IPS-15b (cell line): ENCODE results near the gene NTRK1.

Experiments used
- H3K27me3 ChIP-seq: one replicate; pipeline ENCODE4 v1.6.1; 2013; ENCODE audit warnings: low read length; ENCODE audit not compliant: control insufficient read depth, insufficient read depth
- H3K36me3 ChIP-seq: one replicate; pipeline ENCODE4 v1.6.1; 2013; ENCODE audit warnings: low read length; ENCODE audit not compliant: control insufficient read depth, insufficient read depth
- H3K4me1 ChIP-seq: one replicate; pipeline ENCODE4 v1.6.1; 2013; ENCODE audit warnings: mild to moderate bottlenecking, low read length; ENCODE audit not compliant: control insufficient read depth, insufficient read depth
- H3K4me3 ChIP-seq: one replicate; pipeline ENCODE4 v1.5.1; 2013; ENCODE audit warnings: low read depth, low read length
- H3K9ac ChIP-seq: one replicate; pipeline ENCODE4 v1.6.1; 2013; ENCODE audit warnings: low read depth, mild to moderate bottlenecking, low read length
- H3K9me3 ChIP-seq: one replicate; pipeline ENCODE4 v1.6.1; 2013; ENCODE audit warnings: mild to moderate bottlenecking, low read length; ENCODE audit not compliant: control insufficient read depth, insufficient read depth

NTRK1 gene

DNA sequence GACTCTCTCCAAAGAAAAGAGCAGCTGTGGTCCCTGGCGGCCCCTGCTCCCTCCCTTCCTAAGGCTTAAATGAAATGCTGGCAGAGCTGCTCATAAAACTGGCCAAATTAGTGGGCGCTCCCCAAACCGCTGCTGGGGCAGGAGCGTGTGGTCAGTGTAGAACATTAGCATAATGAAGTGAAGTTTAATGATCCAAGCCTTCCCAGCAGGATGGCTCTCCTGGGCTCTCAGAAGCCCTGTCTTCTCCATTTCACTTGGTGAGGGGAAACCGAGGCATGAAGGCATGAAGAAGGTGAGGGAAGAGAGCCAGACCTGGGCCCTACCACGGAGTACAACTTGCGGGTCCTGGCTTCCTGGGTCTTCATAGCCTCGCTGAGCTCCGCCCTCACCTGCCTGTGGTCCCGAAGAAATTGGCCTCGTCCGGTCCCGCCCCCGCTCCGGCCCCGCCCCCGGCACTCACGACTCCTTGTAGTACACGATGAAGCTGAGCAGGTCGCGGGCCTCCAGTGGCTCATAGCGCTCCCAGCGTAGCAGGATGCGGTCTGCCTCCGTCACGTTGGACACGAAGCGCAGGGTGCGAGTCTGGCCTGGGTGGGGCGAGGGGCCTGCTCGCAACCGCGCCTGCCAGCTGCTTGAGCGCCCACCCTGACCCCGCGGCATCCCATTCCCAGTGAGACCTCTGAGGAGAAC is 12.1 kb upstream of the NTRK1 start:
- Histone ChIP-seq H3K4me1 (peaks cover 6% of the 10 kb centered on the region), H3K36me3 (no peaks in the 10 kb centered on the region), H3K9ac (no peak overlapping the region), H3K4me3 (peak overlapping the region; percentile 52), H3K9me3 (no peaks in the 10 kb centered on the region), H3K27me3 (peaks cover 98% of the 10 kb centered on the region)

DNA sequence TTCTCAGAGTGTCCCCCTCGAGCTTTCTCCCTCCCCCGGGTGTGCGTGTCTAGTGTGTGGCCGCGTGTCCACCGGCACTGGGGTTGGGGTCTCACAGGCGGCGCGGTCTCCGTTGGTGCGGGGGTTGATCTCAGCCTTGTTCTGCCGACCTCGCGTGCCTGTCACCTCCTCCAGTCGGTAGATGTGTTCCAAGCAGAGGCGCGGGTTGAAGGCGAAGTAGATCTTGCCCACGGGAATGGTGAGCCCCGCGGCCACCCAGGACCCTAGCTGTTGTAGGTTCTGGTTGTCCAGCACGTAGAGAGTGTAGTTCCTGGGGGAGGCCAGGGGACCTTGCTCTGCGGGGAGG is 11.5 kb upstream of the NTRK1 start:
- Histone ChIP-seq H3K4me3 (peak overlapping the region; percentile 52), H3K9me3 (no peaks in the 10 kb centered on the region), H3K27me3 (peaks cover 98% of the 10 kb centered on the region), H3K9ac (no peak overlapping the region), H3K4me1 (peaks cover 6% of the 10 kb centered on the region), H3K36me3 (no peaks in the 10 kb centered on the region)

DNA sequence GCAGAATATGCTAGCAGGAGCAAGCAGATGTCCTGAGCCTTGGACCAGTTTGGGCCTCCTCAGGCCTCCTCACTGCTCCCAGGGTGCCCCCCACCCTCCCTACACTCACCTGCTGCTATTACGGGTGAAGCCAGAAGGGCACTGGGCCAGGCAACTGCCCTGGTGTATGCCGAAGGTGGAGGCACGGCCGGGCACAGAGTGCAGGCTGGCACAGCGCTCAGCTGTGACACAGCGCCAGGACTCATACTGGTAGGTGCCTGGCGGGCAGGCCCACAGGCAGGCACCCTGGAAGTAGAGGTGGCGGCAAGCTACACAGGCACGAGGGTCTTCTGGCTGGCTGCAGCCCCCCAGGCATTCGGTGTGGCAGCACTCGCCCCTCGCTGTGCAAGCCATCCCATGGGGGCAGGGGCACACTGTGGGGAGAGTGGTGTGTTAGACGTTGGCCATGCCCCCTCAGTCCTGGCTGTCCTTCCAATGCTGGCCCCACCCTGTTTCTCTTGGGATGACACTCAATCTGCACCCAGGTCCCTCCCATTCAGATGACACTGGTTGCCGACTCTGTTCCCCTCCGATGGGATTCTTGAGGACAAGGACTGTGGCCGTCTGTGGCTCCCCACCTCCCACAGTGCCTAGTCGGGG is 8.8 kb upstream of the NTRK1 start:
- Histone ChIP-seq H3K4me3 (no peak overlapping the region), H3K4me1 (peaks cover 3% of the 10 kb centered on the region), H3K9ac (no peak overlapping the region), H3K27me3 (peaks cover 92% of the 10 kb centered on the region), H3K36me3 (no peaks in the 10 kb centered on the region), H3K9me3 (no peaks in the 10 kb centered on the region)

DNA sequence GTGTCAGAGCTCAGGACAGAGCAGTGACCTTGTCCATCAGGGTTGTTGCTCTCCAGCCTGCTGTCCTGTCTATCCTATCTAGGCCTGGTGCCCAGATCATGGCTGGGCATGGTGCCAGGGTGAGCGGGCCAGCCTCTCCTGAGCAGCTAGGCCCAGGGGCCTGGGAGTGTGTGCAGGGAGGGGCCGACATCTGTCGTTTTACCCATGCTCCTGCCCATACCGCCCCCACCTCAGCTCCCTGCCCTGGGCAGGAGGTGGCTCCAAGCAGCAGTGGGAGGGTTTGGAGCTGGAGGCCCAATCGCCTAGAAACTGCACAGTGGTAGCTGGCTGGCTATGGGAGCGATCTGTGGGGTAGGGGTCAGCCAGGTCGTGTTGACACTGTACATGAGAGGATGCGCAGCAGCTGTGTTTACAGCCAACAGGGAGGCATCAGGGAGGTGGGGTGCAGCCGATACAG is 8.2 kb upstream of the NTRK1 start:
- Histone ChIP-seq H3K9ac (no peak overlapping the region), H3K4me3 (no peak overlapping the region), H3K27me3 (peaks cover 92% of the 10 kb centered on the region), H3K36me3 (no peaks in the 10 kb centered on the region), H3K4me1 (peaks cover 3% of the 10 kb centered on the region), H3K9me3 (no peaks in the 10 kb centered on the region)

DNA sequence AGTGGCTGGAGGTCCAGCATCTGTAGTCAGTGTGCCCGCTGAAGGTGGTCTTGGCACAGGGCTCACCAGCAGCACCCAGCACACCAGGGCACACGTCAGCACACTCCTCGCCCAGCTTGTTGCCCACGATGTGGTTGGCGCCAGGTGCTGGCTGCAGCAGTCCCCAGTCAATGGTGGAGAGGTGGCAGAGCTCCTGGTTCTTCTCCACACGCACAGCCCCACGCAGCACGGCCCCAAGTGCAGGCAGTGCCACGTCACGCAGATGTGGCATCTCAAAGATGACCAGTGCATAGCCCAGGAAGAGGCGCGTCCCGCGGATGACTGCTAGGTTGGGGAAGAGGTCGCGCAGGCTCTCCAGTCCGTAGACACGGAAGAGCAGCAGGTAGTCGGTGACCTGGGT is 6.9 kb upstream of the NTRK1 start:
- peaks cover 92% of the 10 kb centered on the region for H3K27me3 ChIP-seq
- H3K4me3 ChIP-seq: no peak overlapping the region
- H3K9ac ChIP-seq: no peak overlapping the region
- H3K9me3 ChIP-seq: no peaks in the 10 kb centered on the region
- H3K36me3 ChIP-seq: no peaks in the 10 kb centered on the region
- H3K4me1 ChIP-seq: no peaks in the 10 kb centered on the region

DNA sequence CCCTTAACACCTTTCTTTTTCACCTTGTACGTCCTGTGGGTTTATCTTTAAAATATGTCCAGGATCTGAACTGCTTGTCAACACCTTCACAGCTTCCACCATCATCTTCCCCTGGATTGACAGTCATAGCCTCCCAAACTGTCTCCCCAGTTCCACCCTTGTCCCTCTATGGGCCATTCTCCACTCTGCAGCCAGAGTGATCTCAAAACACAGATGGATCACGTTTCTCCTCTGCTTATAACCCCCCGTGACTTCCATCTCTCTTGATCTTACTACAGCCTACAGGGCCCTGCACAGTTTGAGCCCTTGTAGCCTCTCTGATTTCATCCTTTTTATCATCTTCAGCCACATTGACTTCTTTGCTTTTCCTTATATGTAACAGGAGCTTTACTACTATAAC is 6.0 kb upstream of the NTRK1 start:
- H3K36me3 ChIP-seq: no peaks in the 10 kb centered on the region
- H3K9me3 ChIP-seq: no peaks in the 10 kb centered on the region
- H3K27me3 ChIP-seq: peaks cover 92% of the 10 kb centered on the region
- H3K4me1 ChIP-seq: no peaks in the 10 kb centered on the region
- H3K9ac ChIP-seq: no peak overlapping the region
- no peak overlapping the region for H3K4me3 ChIP-seq

DNA sequence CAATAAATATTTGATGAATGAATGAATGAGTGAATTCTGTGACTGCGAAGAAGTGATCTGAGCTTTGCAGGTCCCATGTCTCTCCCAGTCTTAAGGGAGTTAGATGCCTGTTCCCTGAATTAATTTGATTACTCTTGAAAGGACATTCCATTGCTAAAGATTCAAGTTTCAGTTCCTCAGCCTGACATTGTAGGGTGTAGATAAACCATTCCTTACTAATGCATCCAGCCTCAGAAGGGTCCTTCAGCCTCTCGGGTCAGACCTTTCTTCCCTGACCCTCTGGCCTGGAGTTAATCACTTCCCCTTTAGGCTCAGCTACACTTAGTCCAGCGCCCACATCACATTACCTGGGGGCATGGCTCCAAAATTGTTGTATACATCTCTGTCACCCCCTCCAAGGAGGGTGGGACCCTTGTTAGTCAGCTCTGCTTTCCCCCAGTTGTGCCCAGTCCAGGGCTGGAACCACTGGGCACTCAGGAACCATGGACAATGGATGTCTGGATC is 4.3 kb upstream of the NTRK1 start:
- Histone ChIP-seq H3K27me3 (peaks cover 91% of the 10 kb centered on the region), H3K9me3 (no peaks in the 10 kb centered on the region), H3K4me3 (no peak overlapping the region), H3K9ac (no peak overlapping the region), H3K36me3 (no peaks in the 10 kb centered on the region), H3K4me1 (no peaks in the 10 kb centered on the region)

DNA sequence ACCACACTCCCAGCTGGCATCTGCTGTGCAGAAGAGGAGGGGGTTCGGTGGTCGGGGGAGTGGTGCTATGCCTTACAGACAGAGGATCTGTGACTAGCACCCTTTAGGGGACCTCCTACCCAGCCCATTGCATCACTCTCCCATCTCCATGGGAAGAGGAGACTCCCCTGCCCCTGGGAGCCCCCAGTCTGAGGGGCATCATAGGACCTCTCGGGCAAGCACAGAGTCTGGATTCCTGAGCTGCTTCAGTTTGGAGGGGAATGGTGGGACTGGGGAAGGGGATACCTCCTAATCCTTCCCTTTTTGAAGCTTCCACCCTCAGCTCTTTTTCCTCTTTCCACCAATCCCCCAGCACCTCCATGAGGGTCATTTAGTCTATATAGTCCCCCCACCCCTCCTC is 3.1 kb upstream of the NTRK1 start:
- H3K9me3 ChIP-seq: no peaks in the 10 kb centered on the region
- H3K36me3 ChIP-seq: no peaks in the 10 kb centered on the region
- no peak overlapping the region for H3K9ac ChIP-seq
- peaks cover 92% of the 10 kb centered on the region for H3K27me3 ChIP-seq
- no peaks in the 10 kb centered on the region for H3K4me1 ChIP-seq
- H3K4me3 ChIP-seq: no peak overlapping the region

DNA sequence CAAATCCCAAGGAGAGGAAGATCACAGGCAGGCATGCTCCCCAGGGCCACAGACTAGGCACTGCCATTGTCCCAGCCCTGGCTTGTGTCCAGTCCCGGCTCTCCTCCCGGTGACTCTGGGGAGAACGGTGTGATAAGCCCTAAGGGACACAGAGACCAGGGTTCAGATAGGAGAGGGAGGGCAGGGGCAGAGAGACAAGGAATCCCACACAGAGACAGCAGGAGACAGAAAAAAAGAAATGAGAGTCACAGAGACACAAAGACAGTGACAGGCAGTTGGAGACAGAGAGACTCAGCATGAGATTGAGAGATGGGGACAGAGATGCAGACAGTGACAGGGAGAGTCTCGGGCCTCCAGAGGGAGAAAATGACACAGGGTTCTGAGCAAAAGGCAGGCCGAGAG is 2.1 kb upstream of the NTRK1 start:
- no peak overlapping the region for H3K9ac ChIP-seq
- peaks cover 92% of the 10 kb centered on the region for H3K27me3 ChIP-seq
- no peaks in the 10 kb centered on the region for H3K9me3 ChIP-seq
- H3K4me1 ChIP-seq: no peaks in the 10 kb centered on the region
- H3K4me3 ChIP-seq: peak overlapping the region; percentile 11
- H3K36me3 ChIP-seq: no peaks in the 10 kb centered on the region

DNA sequence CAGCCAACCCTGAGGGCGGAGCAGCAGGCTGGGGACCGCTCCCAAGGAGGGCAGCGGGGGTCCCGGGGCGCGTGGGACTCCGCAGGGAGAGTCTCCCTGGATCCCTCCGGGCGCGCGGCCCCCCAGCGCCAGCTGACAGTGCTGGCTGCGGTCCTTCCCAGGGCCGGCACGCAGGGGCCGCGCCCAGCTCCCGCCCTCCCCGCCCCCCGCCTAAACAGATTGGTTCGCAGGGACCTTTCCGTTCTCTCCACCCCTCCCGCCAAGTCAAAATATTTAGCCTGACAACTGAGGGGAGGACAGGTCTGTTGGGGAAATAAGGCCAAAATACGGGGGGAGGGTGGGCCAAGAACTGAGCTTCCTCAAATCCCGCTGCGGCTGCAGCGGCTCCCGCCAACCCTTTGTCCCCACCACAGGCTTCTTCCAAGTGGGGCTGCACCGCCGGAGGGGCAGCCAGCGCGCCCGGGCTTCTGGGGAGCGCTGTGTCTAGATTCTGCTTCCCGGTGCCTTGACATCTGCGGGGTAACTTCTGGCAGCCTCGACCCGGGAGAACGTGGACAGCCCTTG is 1.6 kb upstream of the NTRK1 start, which contains the start of gene INSRR:
Gene INSRR (minus strand): TSS at position 159 of the 564 bp plus-strand sequence. CDS start 496 bp downstream, outside the sequence.
- no peaks in the 10 kb centered on the region for H3K9me3 ChIP-seq
- peaks cover 92% of the 10 kb centered on the region for H3K27me3 ChIP-seq
- peak within 1 kb of the TSS; percentile 64 for H3K4me3 ChIP-seq
- H3K36me3 ChIP-seq: no peaks in the 10 kb centered on the region
- no peak within 1 kb of the TSS for H3K9ac ChIP-seq
- no peaks in the 10 kb centered on the region for H3K4me1 ChIP-seq

DNA sequence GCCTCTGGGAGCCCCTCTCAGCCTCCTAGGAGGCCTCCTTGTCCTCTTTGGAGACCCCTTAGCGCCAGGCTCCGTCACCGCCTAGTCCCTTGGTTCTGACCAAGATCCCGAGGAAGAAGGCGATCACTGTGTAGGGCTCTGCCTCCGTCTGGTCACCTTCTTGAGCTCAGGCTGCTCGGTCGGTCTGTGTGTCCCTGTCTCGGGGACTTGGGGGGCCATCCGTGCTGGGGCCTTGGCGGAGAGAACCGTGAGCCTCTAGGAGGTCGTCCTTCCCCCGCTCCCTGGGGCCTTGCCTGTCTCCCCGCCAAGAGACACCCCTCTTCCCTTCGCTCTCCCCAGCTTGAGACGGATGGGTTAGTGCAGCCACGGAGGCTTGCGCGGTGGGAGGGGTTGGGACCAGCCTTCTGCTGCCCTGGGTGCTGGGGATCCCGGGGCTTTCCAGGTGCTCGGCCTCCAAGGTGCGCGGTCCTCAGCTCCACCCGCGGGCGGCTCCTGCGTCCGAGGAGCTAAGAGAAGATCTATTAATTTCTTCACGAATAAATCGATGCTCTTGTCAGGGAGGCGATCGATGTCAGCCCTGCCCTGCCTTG is 1.0 kb upstream of the NTRK1 start:
- peaks cover 92% of the 10 kb centered on the region for H3K27me3 ChIP-seq
- H3K4me3 ChIP-seq: peak overlapping the region; percentile 64

More for the DNA sequence above, 1.0 kb upstream of the NTRK1 start:
- H3K9ac ChIP-seq: no peak overlapping the region
- no peaks in the 10 kb centered on the region for H3K36me3 ChIP-seq
- H3K9me3 ChIP-seq: no peaks in the 10 kb centered on the region
- H3K4me1 ChIP-seq: no peaks in the 10 kb centered on the region
